Measurements from ENCODE around the gene KIF13A. TPM values are rescaled to one million over a fixed set of nuclear protein-coding genes. Genes with fewer than 3 reads are reported as not detected.

KIF13A gene
- total and polyA plus RNA-seq, 10 donors: 3.7 to 32.0 (median 19.9) TPM

DNA sequence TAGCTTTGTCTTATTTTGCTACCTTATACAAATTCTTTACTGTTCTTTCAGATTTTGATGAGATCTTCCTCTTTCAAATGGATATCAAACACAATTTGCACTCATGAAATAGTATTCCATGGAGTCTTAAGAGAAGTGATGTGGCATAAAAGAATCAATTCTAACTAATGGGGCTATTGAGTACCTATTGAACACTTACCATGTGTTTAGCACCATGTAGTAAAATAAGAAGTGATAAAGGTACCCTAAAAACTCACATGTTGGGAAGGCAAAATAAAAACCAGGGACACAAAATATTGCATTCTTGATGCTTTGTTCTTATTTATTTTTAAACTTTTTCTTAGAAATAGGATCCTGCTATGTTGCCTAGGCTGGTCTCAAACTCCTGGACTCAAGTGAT is 56.2 kb downstream of the KIF13A start:
- intact Hi-C loops (cut with DNase I; ENCODE audit: low total_unique reads): no loop called here
- no peak overlapping the region for H3K4me3 ChIP-seq
- no peaks in the 10 kb centered on the region for H3K9me3 ChIP-seq
- peak overlapping the region in 5 of 8 donors; percentile 59 to 80 (median 70) for H3K27ac ChIP-seq
- H3K4me1 ChIP-seq: peaks cover 5 to 64% (median 26%) of the 10 kb centered on the region in 6 donors
- no peaks in the 10 kb centered on the region for H3K36me3 ChIP-seq
- DNase-seq: no peak
- TF ChIP-seq, protein P1, sequence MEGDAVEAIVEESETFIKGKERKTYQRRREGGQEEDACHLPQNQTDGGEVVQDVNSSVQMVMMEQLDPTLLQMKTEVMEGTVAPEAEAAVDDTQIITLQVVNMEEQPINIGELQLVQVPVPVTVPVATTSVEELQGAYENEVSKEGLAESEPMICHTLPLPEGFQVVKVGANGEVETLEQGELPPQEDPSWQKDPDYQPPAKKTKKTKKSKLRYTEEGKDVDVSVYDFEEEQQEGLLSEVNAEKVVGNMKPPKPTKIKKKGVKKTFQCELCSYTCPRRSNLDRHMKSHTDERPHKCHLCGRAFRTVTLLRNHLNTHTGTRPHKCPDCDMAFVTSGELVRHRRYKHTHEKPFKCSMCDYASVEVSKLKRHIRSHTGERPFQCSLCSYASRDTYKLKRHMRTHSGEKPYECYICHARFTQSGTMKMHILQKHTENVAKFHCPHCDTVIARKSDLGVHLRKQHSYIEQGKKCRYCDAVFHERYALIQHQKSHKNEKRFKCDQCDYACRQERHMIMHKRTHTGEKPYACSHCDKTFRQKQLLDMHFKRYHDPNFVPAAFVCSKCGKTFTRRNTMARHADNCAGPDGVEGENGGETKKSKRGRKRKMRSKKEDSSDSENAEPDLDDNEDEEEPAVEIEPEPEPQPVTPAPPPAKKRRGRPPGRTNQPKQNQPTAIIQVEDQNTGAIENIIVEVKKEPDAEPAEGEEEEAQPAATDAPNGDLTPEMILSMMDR (IDR thresholded peaks at IDR 0.05 in 8 of 11, conservative IDR thresholded peaks at IDR 0.05 in 3 of 11): no peak
- TF ChIP-seq POLR2AphosphoS5 (IDR thresholded peaks at IDR 0.05): no peak
- TF ChIP-seq POLR2A (IDR thresholded peaks at IDR 0.05): no peak
- H3K27me3 ChIP-seq (replicated peaks in 1 of 7): no peaks in the 10 kb centered on the region

DNA sequence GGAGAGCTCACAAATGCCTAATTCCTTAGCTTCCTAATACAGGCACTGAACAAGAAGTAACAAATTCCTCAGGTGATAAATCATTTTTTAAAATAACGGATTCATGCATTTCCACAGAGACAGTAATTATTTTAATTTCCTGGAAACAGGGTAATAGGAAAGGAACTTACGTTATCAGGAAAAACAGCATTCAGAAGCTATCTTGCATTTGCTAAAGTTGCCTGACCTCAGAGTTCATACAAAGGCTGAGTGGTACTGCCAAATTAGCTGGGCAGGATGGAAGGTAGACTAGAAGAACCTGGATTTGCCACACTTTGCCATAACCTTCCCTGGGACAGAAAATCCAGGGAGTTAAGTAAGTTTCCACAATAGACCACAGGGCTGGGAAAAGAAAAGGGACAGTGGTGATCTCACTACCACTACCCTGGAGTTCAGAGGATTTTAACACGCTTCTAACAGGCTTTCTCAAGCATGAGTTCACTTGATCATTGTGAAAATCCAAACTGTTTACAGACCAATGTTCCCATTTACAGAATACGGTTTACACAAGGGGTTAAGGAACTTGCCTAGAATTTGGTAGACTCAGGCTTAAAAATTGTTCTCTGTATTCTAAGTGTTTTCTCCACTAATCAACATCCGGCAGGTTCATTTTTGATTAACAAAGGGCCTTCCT is 57.0 kb downstream of the KIF13A start:
- H3K27ac ChIP-seq: peak overlapping the region in 4 of 8 donors; percentile 14 to 79 (median 31)
- no peaks in the 10 kb centered on the region for H3K9me3 ChIP-seq
- DNase-seq: no peak
- H3K27me3 ChIP-seq (replicated peaks in 1 of 7): no peaks in the 10 kb centered on the region
- H3K36me3 ChIP-seq: no peaks in the 10 kb centered on the region
- peaks cover 5 to 56% (median 25%) of the 10 kb centered on the region in 6 donors for H3K4me1 ChIP-seq
- no peak for TF ChIP-seq POLR2A (IDR thresholded peaks at IDR 0.05)
- TF ChIP-seq POLR2AphosphoS5 (IDR thresholded peaks at IDR 0.05): no peak
- TF ChIP-seq, protein P1 (IDR thresholded peaks at IDR 0.05 in 8 of 11, conservative IDR thresholded peaks at IDR 0.05 in 3 of 11): no peak
- intact Hi-C loops (cut with DNase I; ENCODE audit: low total_unique reads): no loop called here
- no peak overlapping the region for H3K4me3 ChIP-seq
- WGBS, 5 donors: 56 to 79% (median 67%) methylated on average over 5 of the region's 5 CpGs

DNA sequence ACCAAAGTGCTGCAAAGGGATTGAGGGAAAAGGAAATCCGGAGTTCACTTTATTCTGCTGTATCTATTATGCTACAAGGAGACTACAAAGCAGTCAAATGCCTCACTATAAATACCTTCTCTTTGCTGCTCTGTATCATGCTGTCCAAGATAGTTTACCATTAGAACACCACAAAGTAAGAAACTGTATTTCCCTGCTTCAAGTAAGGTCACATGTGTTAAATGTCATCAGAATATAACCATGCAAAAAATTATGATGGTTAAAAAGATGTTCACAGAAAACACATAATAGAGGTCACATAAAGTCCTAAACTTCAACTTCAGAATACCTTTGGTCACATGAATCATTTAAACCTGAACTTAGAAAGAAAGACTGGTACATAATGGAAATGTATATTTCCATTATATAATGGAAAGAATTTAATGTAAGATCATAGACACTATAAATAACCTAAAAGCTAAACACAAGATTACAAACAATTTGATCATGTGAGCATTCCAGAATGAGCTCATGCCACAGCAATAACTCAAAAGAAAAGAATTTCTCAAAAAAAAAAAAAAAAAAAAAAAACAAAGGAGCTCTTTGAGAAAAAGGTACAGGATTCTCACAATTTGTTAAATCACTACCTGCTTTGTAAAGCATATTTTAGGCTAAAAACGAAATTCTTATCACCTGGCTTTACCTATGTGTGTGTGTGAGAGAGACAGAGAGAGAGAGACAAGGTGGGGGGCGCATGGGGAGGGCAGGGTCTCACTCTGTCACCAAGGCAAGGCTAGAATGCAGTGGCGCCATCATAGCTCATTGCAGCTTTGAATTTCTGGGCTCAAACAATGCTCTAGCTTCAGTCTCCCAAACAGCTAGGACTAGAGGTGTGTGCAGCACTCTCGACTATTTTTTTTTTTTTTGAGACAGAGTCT is 58.7 kb downstream of the KIF13A start:
- WGBS, 5 donors: 84 to 86% (median 85%) methylated on average over 5 of the region's 5 CpGs
- intact Hi-C loops (cut with DNase I; ENCODE audit: low total_unique reads): loop anchor here (10.0 kb wide), 1 partner anchor 56 kb away; the partner anchor contains the start of gene KIF13A
- Histone ChIP-seq H3K27me3 (replicated peaks in 1 of 7) (no peaks in the 10 kb centered on the region), H3K27ac (no peak overlapping the region), H3K36me3 (no peaks in the 10 kb centered on the region), H3K9me3 (no peaks in the 10 kb centered on the region), H3K4me3 (no peak overlapping the region), H3K4me1 (peaks cover 5 to 47% (median 23%) of the 10 kb centered on the region in 6 donors)
- DNase-seq: no peak
- TF ChIP-seq, protein P1 (IDR thresholded peaks at IDR 0.05 in 8 of 11, conservative IDR thresholded peaks at IDR 0.05 in 3 of 11): no peak
- TF ChIP-seq POLR2A (IDR thresholded peaks at IDR 0.05) (no peak), POLR2AphosphoS5 (IDR thresholded peaks at IDR 0.05) (no peak)

DNA sequence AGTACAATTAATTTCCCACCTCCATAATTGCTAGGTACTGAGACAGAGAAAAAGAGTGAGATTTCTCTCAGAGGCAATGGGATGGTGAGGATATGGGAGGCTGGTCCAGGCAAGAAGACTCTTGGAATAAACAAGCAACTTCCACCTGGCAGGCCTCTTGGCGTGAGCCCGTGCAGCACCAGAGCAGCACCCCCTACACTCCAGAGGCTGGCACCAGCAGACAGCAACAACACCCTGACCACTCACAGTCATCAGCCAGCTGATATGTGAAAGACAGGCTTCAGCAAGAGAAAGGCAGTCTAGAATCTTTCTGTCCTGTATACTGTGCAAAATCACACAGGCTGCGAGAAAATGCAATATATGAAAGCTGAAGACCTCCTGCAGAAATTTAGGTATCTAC is 59.7 kb downstream of the KIF13A start:
- no peaks in the 10 kb centered on the region for H3K27me3 ChIP-seq (replicated peaks in 1 of 7)
- H3K4me1 ChIP-seq: peaks cover 3 to 39% (median 20%) of the 10 kb centered on the region in 6 donors
- 73 to 94% (median 91%) methylated on average over 2 to 3 of the region's 3 CpGs for WGBS, 5 donors
- H3K9me3 ChIP-seq: no peaks in the 10 kb centered on the region
- TF ChIP-seq POLR2AphosphoS5 (IDR thresholded peaks at IDR 0.05) (no peak), POLR2A (IDR thresholded peaks at IDR 0.05) (no peak)
- TF ChIP-seq, protein P1 (IDR thresholded peaks at IDR 0.05 in 8 of 11, conservative IDR thresholded peaks at IDR 0.05 in 3 of 11): no peak
- no peak overlapping the region for H3K27ac ChIP-seq
- no peak overlapping the region for H3K4me3 ChIP-seq
- no peak for DNase-seq
- intact Hi-C loops (cut with DNase I; ENCODE audit: low total_unique reads): loop anchor here (10.0 kb wide), 1 partner anchor 57 kb away; the partner anchor contains the start of gene KIF13A
- no peaks in the 10 kb centered on the region for H3K36me3 ChIP-seq

Measured in spleen (tissue), 11 donors.